Activated CD4-positive, alpha-beta T cell treated with anti-CD3 and anti-CD28 coated beads, Interleukin-10, Interleukin-2, amounts not matched to agents 100 ng/mL and 50 ng/mL, durations not matched to agents 16 hours and 8 hours (primary cell): ENCODE results near the gene PSAP.

Experiments
- DNase-seq: peaks from one replicate; pipeline ENCODE4 v3.0.0-alpha.2; 2020

PSAP gene

DNA sequence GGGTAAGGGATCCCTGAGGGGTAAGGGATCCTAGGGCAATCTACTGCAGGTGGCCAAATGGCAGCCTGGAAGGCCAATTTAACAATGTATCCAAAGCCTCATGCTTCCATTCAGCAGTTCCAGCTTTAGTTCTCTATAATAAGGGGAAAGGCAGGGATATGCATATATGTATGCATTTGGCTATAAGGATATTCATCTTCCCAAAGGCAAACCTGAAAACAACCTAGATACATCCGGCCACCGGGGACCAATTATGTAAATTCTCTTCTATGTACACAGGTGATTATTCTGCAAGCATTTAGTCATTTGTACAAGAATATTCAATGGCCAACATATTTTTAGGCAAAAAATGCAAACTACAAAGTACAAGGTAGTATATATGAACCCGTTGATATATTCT lies 26.7 kb downstream of the PSAP start:
- no peak for DNase-seq

DNA sequence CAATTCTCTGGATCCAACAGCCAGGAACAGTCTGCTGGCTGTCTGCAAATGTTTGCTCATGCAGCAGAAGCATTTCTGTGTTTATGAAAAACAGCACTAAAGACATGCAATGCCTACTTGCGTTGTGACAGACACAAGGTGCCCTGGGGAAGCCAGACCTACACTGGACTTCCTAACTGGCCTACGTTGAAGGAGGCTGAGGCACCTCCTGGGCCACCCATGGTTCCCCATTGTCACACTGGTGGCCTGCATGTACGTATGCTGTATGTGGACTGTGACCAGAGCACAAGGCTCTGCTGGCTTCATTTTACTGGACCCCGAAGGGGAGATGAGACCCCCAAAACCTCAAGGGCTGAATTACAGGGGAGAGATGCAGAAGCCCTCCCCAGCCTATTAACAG lies 27.7 kb downstream of the PSAP start:
- DNase-seq: no peak

- DNase-seq: peak; percentile 63
Measured at GRCh38 chr10:71821909-71822763, 28.9 kb downstream of the PSAP start.

- no peak for DNase-seq
Measured at GRCh38 chr10:71820966-71821365, 30.1 kb downstream of the PSAP start.

DNA sequence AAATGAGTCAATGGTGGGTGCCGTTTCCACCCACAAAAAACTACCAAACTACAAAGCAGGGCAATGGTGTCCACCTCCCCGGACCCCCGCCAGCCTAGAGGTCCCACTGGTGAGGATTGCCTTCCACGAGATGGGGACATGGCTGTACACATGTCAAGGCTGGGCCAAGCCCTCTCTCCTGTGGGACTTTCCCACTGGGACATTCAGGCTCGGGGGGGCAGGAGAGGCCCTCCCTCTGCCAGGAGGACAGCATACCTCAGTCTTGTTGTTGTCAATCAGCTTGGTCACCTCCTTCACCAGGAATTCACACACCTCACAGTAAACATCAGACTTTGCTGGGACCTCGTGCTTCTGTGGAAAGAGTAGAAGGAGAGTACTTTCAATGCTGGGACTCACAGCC lies 31.1 kb downstream of the PSAP start:
- no peak for DNase-seq

- DNase-seq: no peak
Measured at GRCh38 chr10:71819441-71819861, 31.6 kb downstream of the PSAP start.

GRCh38 chr10:71818674-71819260 lies 32.3 kb downstream of the PSAP start:
- DNase-seq: no peak

DNA sequence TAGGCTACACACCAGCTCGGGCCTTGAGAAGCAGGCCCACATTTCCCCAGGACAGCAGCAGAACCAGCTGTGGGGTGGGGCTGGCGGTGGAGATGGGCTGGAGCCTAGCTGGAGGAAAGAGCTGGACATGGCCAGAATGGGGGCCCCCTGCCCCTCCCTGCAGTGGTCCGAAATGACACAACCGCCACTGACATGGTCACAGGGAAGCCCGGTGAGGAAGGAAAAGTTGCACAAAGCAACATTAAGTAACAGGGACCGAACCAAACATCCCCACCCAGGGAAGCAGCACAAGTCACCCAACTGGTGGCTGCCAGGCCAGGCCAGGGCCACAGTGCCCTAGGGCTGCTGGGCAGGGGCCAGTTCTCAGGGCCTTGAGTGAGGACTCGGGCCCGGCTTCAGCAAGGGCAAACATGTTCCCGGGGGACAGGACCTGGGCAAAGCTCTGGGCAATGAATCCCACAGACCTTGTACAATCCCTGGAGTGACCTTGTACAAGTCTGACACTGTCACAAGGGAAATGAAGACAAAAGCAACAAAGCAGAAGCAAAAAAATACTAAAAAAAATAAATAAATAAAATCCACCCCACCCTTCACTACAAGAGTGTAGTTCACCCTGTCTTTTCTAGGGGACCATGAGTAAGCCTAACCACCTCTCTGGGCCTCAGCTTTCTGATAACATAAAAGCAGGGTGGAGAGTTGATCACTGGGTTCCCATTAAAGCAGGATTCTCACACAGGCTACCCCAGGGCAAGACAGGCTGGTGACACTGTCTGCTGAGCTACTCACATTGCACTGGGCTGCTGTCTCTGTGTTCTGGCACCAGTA lies 33.0 kb downstream of the PSAP start:
- no peak for DNase-seq

DNA sequence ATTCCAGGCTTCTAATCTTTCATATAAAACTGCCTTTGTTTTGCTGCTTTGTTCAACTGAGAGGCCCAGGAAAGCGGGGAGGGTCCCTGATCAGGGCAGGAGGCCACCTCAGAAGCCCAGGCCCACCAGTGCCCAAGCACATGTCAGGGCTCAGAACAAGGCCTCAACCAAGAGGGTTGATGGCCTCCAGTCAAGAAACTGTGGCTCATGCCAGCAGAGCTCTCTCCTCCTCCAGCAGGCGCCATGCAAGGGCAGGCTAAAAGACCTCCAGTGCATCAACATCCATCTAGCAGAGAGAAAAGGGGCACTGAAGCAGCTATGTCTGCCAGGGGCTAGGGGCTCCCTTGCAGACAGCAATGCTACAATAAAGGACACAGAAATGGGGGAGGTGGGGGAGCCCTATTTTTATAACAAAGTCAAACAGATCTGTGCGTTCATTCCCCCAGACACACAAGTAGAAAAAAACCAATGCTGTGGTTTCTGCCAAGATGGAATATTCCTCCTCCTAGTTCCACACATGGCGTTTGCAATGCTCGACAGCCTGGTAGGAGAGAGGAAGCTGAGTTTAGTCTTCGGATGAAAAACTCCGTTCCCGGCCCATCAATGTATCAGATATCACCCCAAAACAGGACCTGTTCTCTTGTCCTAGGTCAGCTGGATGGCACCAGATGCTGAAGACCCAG lies 34.0 kb downstream of the PSAP start:
- DNase-seq: no peak

DNA sequence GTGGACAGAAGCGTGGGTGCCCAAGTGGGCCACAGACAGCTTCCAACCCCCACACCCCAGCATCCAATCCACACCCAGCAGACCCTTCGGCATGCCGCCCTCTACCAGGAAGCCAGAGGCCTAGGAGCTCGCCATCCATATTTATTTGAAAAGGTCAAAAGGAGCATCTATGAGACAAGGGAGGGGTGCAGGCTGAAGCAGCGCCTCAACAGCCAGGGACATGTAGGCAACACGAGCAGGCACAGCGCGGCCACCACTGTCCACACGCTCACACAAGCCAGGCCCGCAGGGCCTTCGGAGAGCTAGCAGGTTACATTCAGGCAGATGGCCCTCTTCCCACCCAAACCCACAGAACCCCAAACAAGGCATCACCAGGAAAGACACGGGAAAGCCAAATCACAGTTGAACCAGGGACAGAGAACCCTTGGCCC lies 34.6 kb downstream of the PSAP start:
- no peak for DNase-seq

- DNase-seq: no peak
Measured at GRCh38 chr10:71815515-71816130, 35.4 kb downstream of the PSAP start.

DNA sequence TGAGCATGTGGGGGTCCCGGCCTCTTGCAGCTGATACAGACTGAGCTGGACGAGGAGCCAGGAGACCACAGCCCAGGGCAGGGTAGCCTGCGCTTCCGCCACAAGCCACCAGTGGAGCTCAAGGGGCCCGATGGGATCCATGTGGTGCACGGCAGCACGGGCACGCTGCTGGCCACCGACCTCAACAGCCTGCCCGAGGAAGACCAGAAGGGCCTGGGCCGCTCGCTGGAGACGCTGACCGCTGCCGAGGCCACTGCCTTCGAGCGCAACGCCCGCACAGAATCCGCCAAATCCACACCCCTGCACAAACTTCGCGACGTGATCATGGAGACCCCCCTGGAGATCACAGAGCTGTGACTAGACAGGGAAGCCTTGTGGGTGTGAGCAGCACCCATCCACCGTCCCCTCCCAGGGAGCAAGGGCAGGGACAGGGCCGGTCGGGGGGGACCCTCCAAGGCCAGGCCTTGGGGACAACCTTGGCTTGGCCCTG lies 36.1 kb downstream of the PSAP start:
- no peak for DNase-seq

GRCh38 chr10:71812913-71813590 lies 38.0 kb downstream of the PSAP start:
- DNase-seq: no peak

GRCh38 chr10:71812016-71812912 lies 38.8 kb downstream of the PSAP start:
- peak; percentile 82 for DNase-seq

GRCh38 chr10:71811351-71811750 lies 39.7 kb downstream of the PSAP start:
- DNase-seq: no peak

DNA sequence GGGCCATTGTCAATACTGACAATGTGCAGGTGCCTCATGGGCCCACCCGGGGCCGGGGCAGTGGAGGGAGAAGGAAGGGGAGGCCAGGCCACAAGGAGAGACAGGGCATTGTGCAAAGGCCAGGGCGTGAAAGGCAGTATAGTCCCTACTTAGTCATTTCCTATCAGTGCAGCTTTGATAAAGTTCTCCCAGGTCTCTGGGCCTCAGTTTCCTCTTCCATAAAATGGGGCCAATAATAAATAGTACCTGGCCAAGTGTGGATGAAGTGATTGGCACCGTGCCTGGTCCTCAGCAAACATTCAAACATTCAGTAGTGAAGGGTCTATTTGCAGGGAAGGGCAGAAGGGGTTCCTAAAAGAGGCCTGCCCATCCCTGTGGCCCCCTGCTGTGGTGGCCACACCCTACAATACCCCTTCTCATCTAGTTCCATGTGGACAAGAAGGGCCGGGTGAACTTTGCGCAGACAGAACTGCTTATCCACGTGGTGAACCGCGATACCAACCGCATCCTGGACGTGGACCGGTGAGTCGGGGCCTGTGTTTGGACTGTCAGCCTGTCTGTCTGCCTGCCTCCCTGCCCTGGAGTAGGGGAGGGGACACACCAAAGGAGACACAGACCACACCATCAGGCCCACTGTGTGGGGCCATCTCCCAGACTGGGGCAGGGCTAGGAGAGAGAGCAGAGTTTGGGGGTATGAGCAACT lies 40.9 kb downstream of the PSAP start:
- no peak for DNase-seq

GRCh38 chr10:71809628-71810027 lies 41.4 kb downstream of the PSAP start:
- no peak for DNase-seq

GRCh38 chr10:71807557-71808510 lies 43.2 kb downstream of the PSAP start:
- DNase-seq: no peak
